Pancreas (tissue), 10 donors: ENCODE results near the gene GPC3. TPM values are rescaled to one million over a fixed set of nuclear protein-coding genes. Genes with fewer than 3 reads are reported as not detected.

ENCODE experiments used
- ATAC-seq, 4 donors: fragments of 200-7000 bp; cut with Tn5 transposase; one replicate each; pipeline versions ENCODE4 v1.8.0 to v1.9.1; 2020; ENCODE audit warnings: mild to moderate bottlenecking in 4 of 4, moderate library complexity in 4 of 4
- DNase-seq, 6 donors: peaks; one replicate each; pipeline ENCODE4 v3.0.0-alpha.2; 2020
- FAIRE-seq: peaks from 2 replicates; lab custom pipeline; 2012; peaks lifted over from hg19 to GRCh38; lab: Jason Lieb, UNC
- H3K27ac ChIP-seq, 4 donors: fragments of 200-600 bp; sonication (generic); 1 replicate in 3 of 4; 2 replicates in 1 of 4; pipeline versions ENCODE4 v1.5.0 to v1.8.0; 2020
- H3K27me3 ChIP-seq, 4 donors: fragments of 200-600 bp; one replicate each; pipeline ENCODE4 v1.8.0; 2021
- H3K36me3 ChIP-seq, 3 donors: fragments of 200-600 bp; sonication (generic) in 1 of 3; one replicate each; pipeline versions ENCODE4 v1.5.0 to v1.8.0; 2020 to 2021
- H3K4me1 ChIP-seq, 3 donors: fragments of 200-600 bp; one replicate each; pipeline ENCODE4 v1.8.0; 2021
- H3K4me3 ChIP-seq, 4 donors: fragments of 200-600 bp; sonication (generic) in 2 of 4; one replicate each; pipeline versions ENCODE4 v1.5.0 to v1.8.0; 2020 to 2021
- H3K9me3 ChIP-seq, 4 donors: fragments of 200-600 bp; one replicate each; pipeline ENCODE4 v1.8.0; 2021
- WGBS, 2 donors: extraction: QIAGEN DNeasy Blood & Tissue Kit; methylation state at CpG; one replicate each; pipeline ENCODE4 v1.1.7; 2013; 5-methylcytosine and 5-hydroxymethylcytosine counted together
- intact Hi-C, 3 donors: fragments of 100-400 bp; cut with DNase I; formaldehyde crosslinking; loops; one replicate each; pipeline versions ENCODE4 v1.11.1 to v1.14.2; 2022
- polyA plus RNA-seq, 2 donors: library from polyadenylated mRNA; stranded (reverse); fragments of 200-250 nt; gene quantifications; one replicate each; pipeline ENCODE4 v1.2.3, GENCODE V29; 2013
- total RNA-seq, 6 donors: library from RNA; stranded (reverse); fragmentation: NEBNext Ultra II Directional in 4 of 6; extraction: Animal tissue kit (Norgen Biotek cat#: 25700) in 4 of 6; gene quantifications; one replicate each; pipeline versions ENCODE4 v1.2.1 to v1.2.4, GENCODE V29; 2021 to 2023
- TF ChIP-seq, protein P1 (sequence below), 4 donors: fragments of 200-600 bp; sonication (generic) in 3 of 4; IDR thresholded peaks; one replicate each; pipeline versions ENCODE4 v1.5.0 to v1.8.0; 2021; ENCODE audit warnings: antibody characterized with exemption in 4 of 4
- donor health status: healthy with polysubstance abuse.
- donor health status: DM: no; HTN: no; CAD: no; lungs with moderate emphysema.
- donor health status: DM: no; HTN: no; CAD: no.
- donor health status: control.
- donor health status: control.
- donor health status: Bipolar disorder and iron deficiency.
- donor health status: DM: yes; HTN: yes; CAD: no.
- donor health status: DM: no; HTN: no; CAD: no.
- donor health status: DM: no; HTN: no; CAD: no.
- donor health status: DM: yes; HTN: yes; CAD: no.

GPC3 gene
- total and polyA plus RNA-seq, 8 donors = 0.95 to 18.6 (median 2.7) TPM

- FAIRE-seq = no peak
These were observed 345.0 kb downstream of the GPC3 start for GRCh38 chrX:133640161-133641015.

DNA sequence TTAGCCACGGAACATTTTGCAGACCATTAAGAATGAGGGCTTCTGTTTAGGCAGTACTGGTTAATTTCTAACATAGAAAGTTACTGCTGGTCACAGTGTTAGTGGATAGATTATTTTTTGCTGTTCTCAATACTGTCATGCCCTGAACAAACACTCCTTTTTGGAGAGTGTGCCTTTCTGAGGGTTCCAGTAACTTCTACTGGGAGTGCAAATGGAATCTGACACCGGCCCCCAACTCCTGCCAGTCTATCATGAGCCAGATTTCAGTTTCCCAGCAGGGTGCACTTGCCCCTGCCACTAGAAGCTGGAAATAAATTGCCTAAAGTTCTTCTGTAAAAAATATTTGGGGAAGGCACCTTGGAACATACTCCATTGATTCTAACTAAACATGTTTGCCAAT, 345.7 kb downstream of the GPC3 start:
- DNase-seq (no peak), ATAC-seq (peak in 3 of 4 donors; percentile 25 to 67 (median 58)), FAIRE-seq (no peak)
- Histone ChIP-seq H3K4me1 (peaks cover 0 to 10% (median 0%) of the 10 kb centered on the region in 3 donors), H3K4me3 (no peak overlapping the region), H3K36me3 (no peaks in the 10 kb centered on the region), H3K27ac (peak overlapping the region in 2 of 4 donors; percentile 6 to 48), H3K9me3 (no peaks in the 10 kb centered on the region), H3K27me3 (no peaks in the 10 kb centered on the region)
- intact Hi-C loops = no loop called here
- TF ChIP-seq, protein P1, sequence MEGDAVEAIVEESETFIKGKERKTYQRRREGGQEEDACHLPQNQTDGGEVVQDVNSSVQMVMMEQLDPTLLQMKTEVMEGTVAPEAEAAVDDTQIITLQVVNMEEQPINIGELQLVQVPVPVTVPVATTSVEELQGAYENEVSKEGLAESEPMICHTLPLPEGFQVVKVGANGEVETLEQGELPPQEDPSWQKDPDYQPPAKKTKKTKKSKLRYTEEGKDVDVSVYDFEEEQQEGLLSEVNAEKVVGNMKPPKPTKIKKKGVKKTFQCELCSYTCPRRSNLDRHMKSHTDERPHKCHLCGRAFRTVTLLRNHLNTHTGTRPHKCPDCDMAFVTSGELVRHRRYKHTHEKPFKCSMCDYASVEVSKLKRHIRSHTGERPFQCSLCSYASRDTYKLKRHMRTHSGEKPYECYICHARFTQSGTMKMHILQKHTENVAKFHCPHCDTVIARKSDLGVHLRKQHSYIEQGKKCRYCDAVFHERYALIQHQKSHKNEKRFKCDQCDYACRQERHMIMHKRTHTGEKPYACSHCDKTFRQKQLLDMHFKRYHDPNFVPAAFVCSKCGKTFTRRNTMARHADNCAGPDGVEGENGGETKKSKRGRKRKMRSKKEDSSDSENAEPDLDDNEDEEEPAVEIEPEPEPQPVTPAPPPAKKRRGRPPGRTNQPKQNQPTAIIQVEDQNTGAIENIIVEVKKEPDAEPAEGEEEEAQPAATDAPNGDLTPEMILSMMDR (IDR thresholded peaks at IDR 0.05) = no peak
- 30 to 46% methylated on average over 2 of the region's 2 CpGs for WGBS, 2 donors

More at GRCh38 chrX:133640161-133641015, 345.0 kb downstream of the GPC3 start:
- Histone ChIP-seq H3K4me1 (peaks cover 0 to 10% (median 0%) of the 10 kb centered on the region in 3 donors), H3K9me3 (no peaks in the 10 kb centered on the region), H3K27me3 (no peaks in the 10 kb centered on the region), H3K27ac (peak overlapping the region in 2 of 4 donors; percentile 6 to 48), H3K4me3 (no peak overlapping the region), H3K36me3 (no peaks in the 10 kb centered on the region)
- ATAC-seq (peak in 1 of 4 donors; percentile 55), DNase-seq (no peak)
- 46 to 71% methylated on average over 7 of the region's 7 CpGs for WGBS, 2 donors
- TF ChIP-seq, protein P1 (IDR thresholded peaks at IDR 0.05) = no peak
- intact Hi-C loops = no loop called here

DNA sequence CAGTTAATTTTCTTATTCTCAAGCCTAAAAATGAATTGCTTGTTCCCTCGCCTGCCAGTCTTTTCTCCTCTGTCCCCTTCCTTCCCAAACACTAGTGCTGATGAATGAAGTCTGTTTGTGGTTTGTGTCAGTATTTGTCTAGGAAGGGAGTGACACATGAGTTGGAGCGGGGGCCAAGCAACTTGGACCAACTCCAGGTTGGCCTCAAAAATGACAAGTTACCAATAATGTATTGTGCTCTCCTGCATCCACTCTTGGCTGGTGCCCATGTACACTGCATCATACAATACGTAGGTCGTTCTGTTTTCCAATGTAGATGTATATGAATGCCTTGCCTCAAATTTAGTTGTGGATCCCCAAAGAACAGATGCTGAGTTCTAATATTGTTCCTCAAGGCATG, 347.1 kb downstream of the GPC3 start:
- Histone ChIP-seq H3K9me3 (no peaks in the 10 kb centered on the region), H3K27me3 (no peaks in the 10 kb centered on the region), H3K36me3 (no peaks in the 10 kb centered on the region), H3K4me1 (peaks cover 0 to 10% (median 0%) of the 10 kb centered on the region in 3 donors), H3K27ac (no peak overlapping the region), H3K4me3 (no peak overlapping the region)
- ATAC-seq (peak in 2 of 4 donors; percentile 24 to 31), FAIRE-seq (no peak), DNase-seq (peak in 2 of 6 donors; percentile 22 to 45)
- TF ChIP-seq, protein P1 (IDR thresholded peaks at IDR 0.05) = no peak
- intact Hi-C loops = no loop called here
- 51% methylated on average over 4 of the region's 4 CpGs for WGBS, 2 donors

GRCh38 chrX:133637765-133638164, 347.6 kb downstream of the GPC3 start:
- Histone ChIP-seq H3K27ac (no peak overlapping the region), H3K4me1 (peaks cover 0 to 10% (median 0%) of the 10 kb centered on the region in 3 donors), H3K9me3 (no peaks in the 10 kb centered on the region), H3K36me3 (no peaks in the 10 kb centered on the region), H3K4me3 (no peak overlapping the region), H3K27me3 (no peaks in the 10 kb centered on the region)
- TF ChIP-seq, protein P1 (IDR thresholded peaks at IDR 0.05) = no peak
- intact Hi-C loops = no loop called here
- 71 to 72% methylated on average over 5 of the region's 5 CpGs for WGBS, 2 donors
- no peak for ATAC-seq
- no peak for DNase-seq
- no peak for FAIRE-seq

DNA sequence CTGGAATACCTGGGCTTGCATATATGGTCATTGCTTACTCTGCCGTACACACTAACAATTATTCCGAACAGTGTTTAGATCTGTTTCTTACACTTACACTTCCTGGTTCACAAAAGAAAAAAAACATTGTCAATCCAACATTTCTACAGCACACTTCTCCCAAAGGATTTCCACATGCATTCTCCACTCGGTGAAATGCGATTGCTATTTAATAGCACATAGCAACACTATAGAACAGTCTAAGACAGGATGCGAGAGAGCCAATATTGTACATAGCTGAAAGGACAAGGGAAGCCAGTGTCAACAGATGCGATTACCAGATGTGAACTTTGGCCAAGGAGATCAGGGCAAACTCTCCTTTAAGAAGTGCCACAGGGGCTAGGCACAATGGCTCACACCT, 349.4 kb downstream of the GPC3 start:
- Histone ChIP-seq H3K4me3 (no peak overlapping the region), H3K36me3 (no peaks in the 10 kb centered on the region), H3K27me3 (no peaks in the 10 kb centered on the region), H3K27ac (no peak overlapping the region), H3K9me3 (no peaks in the 10 kb centered on the region), H3K4me1 (peaks cover 0 to 10% (median 0%) of the 10 kb centered on the region in 3 donors)
- intact Hi-C loops = no loop called here
- FAIRE-seq (no peak), ATAC-seq (no peak), DNase-seq (no peak)
- WGBS, 2 donors = 77 to 80% methylated on average over 6 of the region's 6 CpGs
- TF ChIP-seq, protein P1 (IDR thresholded peaks at IDR 0.05) = no peak
